BJ (cell line): ENCODE data around the gene HCST. TPM values are rescaled to one million over a fixed set of nuclear protein-coding genes. Genes with fewer than 3 reads are reported as not detected.

Experiments
- CTCF ChIA-PET: fragments of 350-600 bp; formaldehyde crosslinking; extraction: SDS; loops from one replicate; lab custom pipeline; 2021; ENCODE audit warnings: antibody characterized with exemption, inconsistent platforms; lab: Yijun Ruan, JAX
- POLR2A ChIA-PET: fragments of 300-600 bp; sonication (Branson Sonifier 250); formaldehyde crosslinking; extraction: SDS; loops from one replicate; lab custom pipeline; 2021; ENCODE audit warnings: antibody characterized with exemption; lab: Charles Lee
- DNase-seq: peaks from one replicate; pipeline ENCODE4 v3.0.0-alpha.2; 2011; ENCODE audit warnings: low read depth
- H3K27me3 ChIP-seq: 2 replicates; pipeline ENCODE4 v1.6.0; 2011; ENCODE audit warnings: low read length; ENCODE audit not compliant: control insufficient read depth, insufficient read depth
- H3K36me3 ChIP-seq: 2 replicates; pipeline ENCODE4 v1.5.1; 2011; ENCODE audit warnings: low read length; ENCODE audit not compliant: control insufficient read depth, insufficient read depth
- H3K4me3 ChIP-seq: 2 replicates; pipeline ENCODE4 v1.5.1; 2011; ENCODE audit warnings: low read depth, mild to moderate bottlenecking, control low read depth, low read length
- CTCF ChIP-seq: IDR thresholded peaks from 2 replicates; pipeline ENCODE4 v1.5.1; 2011; ENCODE audit warnings: low read depth, mild to moderate bottlenecking, control low read depth, inconsistent platforms, low read length, moderate library complexity; ENCODE audit not compliant: insufficient read depth
- polyA plus RNA-seq: library from polyadenylated mRNA; depleted of rRNA; stranded (reverse); fragments of >200 nt; gene quantifications from 2 replicates; pipeline ENCODE4 v1.2.3, GENCODE V29; 2011

Gene HCST
- polyA plus RNA-seq, 1 experiment: 1.2 TPM

GRCh38 chr19:35904311-35905068 lies 2.2 kb downstream of the HCST start:
- Histone ChIP-seq H3K4me3 (no peak overlapping the region), H3K36me3 (no peaks in the 10 kb centered on the region), H3K27me3 (no peaks in the 10 kb centered on the region)
- no peak for DNase-seq
- CTCF ChIA-PET: interaction anchor here (1.1 kb wide), 1 partner anchor 21 kb away, joined by 3 read pairs; no protein-coding TSS in a partner anchor
- no peak for TF ChIP-seq CTCF
- POLR2A ChIA-PET: no interaction called here

GRCh38 chr19:35905178-35905727 lies 2.9 kb downstream of the HCST start:
- Histone ChIP-seq H3K4me3 (no peak overlapping the region), H3K27me3 (no peaks in the 10 kb centered on the region), H3K36me3 (no peaks in the 10 kb centered on the region)
- TF ChIP-seq CTCF: no peak
- ChIA-PET CTCF (interaction anchor here (0.9 to 1.3 kb wide), 2 partner anchors 23 to 26 kb away, joined by 3 read pairs; no protein-coding TSS in a partner anchor), POLR2A (no interaction called here)
- no peak for DNase-seq

DNA sequence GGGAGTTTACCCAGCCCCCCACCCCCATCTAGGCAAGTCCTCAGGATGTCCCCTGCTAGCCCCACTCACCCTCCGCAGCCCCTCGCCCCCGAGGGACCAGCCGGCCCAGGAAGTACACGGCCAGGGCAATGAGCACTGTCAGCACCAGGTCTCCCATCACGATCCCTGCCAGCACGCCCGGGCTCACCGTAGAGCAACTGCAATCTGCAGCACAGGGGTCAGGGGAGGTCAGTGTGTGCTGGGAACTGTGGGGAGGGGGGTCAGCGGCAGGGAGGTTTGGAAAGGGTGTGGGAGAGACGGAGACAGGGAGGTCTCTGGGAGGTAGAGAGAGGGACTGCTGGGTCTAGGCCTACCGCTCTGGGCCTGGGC lies 5.0 kb downstream of the HCST start:
- H3K36me3 ChIP-seq: no peaks in the 10 kb centered on the region
- no peak for DNase-seq
- no peak for TF ChIP-seq CTCF
- H3K4me3 ChIP-seq: no peak overlapping the region
- ChIA-PET CTCF (no interaction called here), POLR2A (no interaction called here)
- H3K27me3 ChIP-seq: no peaks in the 10 kb centered on the region

DNA sequence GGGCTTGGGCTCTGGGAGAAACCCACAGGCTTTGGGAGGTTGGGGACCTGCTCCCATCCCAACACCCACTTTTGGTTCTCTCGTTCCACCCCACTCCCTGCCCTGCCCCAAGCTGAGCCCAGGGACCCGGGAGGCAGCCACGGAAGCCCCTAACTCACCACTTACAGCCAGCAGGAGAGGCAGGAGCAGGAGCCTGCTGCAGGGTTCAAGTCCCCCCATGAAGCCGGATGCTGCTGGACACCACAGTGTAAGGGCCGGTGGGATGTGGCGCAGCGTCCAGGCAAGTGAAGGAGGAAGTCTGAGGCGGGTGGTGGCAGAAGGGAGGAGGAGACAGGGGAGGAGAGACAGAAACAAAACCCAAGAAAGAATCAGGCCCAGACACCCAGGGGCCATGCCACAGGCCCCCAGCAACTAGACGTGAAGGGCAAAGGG lies 5.7 kb downstream of the HCST start, which contains the start of gene TYROBP:
Gene TYROBP, minus strand, starts transcription at position 286 of the 432 bp plus-strand sequence. Its CDS starts 67 bp downstream, at position 219.
- POLR2A ChIA-PET: no interaction called here
- CTCF ChIA-PET: no interaction called here
- no peak for DNase-seq
- Histone ChIP-seq H3K36me3 (no peaks in the 10 kb centered on the region), H3K27me3 (no peaks in the 10 kb centered on the region), H3K4me3 (no peak within 1 kb of the TSS)
- TF ChIP-seq CTCF: no peak

DNA sequence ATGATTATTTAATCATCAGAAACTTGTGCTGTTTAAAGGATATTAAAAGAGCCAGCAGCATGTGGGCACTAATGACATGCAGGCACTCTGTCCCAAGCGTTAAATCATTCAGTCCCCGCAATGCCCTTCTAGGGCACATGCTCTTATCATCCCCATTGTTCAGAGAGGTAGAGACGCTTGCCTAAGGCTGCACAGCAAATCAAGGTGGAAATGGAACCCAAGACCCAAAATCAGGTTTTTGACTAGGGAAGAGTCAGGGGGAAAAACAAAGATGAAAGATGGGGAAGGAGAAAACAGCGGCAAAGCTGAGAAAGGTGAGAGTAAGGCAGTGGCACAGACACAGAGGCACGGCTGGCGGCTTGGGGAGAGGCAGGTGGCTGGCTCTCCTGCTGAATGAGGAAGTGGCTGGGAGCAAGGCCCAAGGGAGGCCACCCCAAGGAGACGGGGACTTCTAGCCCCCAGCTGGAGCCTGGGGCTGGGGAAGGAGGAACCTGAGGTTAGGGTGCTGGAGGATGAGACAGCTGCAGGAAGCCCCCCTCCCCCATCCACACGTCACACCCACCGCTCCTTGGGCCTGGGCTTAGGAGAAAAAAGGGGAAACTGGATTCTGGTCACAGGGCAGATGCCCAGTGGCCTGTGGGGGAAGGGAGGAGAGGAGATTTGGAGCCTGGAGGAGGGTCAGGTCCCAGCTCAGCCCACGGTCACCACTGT lies 6.8 kb downstream of the HCST start:
- CTCF ChIA-PET: no interaction called here
- no peak for TF ChIP-seq CTCF
- POLR2A ChIA-PET: no interaction called here
- Histone ChIP-seq H3K27me3 (no peaks in the 10 kb centered on the region), H3K4me3 (no peak overlapping the region), H3K36me3 (no peaks in the 10 kb centered on the region)
- no peak for DNase-seq
